ENCODE measurements around the gene RGS10.

RGS10 gene

GRCh38 chr10:119515511-119516045 is 26.9 kb downstream of the RGS10 start:
- TF ChIP-seq EZH2 (optimal IDR thresholded peaks at IDR 0.05; ENCODE audit: low read depth, low read length): no peak
- TF ChIP-seq, protein P1, sequence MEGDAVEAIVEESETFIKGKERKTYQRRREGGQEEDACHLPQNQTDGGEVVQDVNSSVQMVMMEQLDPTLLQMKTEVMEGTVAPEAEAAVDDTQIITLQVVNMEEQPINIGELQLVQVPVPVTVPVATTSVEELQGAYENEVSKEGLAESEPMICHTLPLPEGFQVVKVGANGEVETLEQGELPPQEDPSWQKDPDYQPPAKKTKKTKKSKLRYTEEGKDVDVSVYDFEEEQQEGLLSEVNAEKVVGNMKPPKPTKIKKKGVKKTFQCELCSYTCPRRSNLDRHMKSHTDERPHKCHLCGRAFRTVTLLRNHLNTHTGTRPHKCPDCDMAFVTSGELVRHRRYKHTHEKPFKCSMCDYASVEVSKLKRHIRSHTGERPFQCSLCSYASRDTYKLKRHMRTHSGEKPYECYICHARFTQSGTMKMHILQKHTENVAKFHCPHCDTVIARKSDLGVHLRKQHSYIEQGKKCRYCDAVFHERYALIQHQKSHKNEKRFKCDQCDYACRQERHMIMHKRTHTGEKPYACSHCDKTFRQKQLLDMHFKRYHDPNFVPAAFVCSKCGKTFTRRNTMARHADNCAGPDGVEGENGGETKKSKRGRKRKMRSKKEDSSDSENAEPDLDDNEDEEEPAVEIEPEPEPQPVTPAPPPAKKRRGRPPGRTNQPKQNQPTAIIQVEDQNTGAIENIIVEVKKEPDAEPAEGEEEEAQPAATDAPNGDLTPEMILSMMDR (IDR thresholded peaks at IDR 0.05; ENCODE audit: low read length): no peak
- TF ChIP-seq EZH2phosphoT487 (IDR thresholded peaks at IDR 0.05; ENCODE audit: low read length): no peak
- no peaks in the 10 kb centered on the region for H3K27me3 ChIP-seq (replicated peaks; ENCODE audit: insufficient read depth, low read length)
- H3K9me3 ChIP-seq (replicated peaks; ENCODE audit: insufficient read depth, low read length): no peaks in the 10 kb centered on the region
- peaks cover 22% of the 10 kb centered on the region for H3K4me1 ChIP-seq (ENCODE audit: low read length)
- H3K4me2 ChIP-seq (ENCODE audit: low read depth, low read length): no peak overlapping the region
- no peak overlapping the region for H2AFZ ChIP-seq (ENCODE audit: low read length)
- no peaks in the 10 kb centered on the region for H3K79me2 ChIP-seq (ENCODE audit: low read length)
- no peaks in the 10 kb centered on the region for H3K9me2 ChIP-seq (replicated peaks; ENCODE audit: insufficient read depth, low read length)
- H3K27ac ChIP-seq (ENCODE audit: low read length): no peak overlapping the region
- H3K36me3 ChIP-seq (replicated peaks; ENCODE audit: insufficient read depth, low read length): no peaks in the 10 kb centered on the region
- H3F3A ChIP-seq (ENCODE audit: insufficient read depth, low read length): peaks cover 10% of the 10 kb centered on the region
- no peak overlapping the region for H3K4me3 ChIP-seq (ENCODE audit: low read length)
- no peaks in the 10 kb centered on the region for H4K20me1 ChIP-seq (ENCODE audit: insufficient read depth, low read length)
- H3K9ac ChIP-seq (ENCODE audit: low read length): no peak overlapping the region
- no peak for DNase-seq

- no peak overlapping the region for H2AFZ ChIP-seq (ENCODE audit: low read length)
- no peak overlapping the region for H3K27ac ChIP-seq (ENCODE audit: low read length)
Observed at GRCh38 chr10:119514819-119515218, 27.7 kb downstream of the RGS10 start.

GRCh38 chr10:119511828-119512515 is 30.5 kb downstream of the RGS10 start:
- Histone ChIP-seq H3K4me2 (ENCODE audit: low read depth, low read length) (no peak overlapping the region), H3K4me1 (ENCODE audit: low read length) (peaks cover 8% of the 10 kb centered on the region)
- TF ChIP-seq, protein P1 (IDR thresholded peaks at IDR 0.05; ENCODE audit: low read length): no peak
- TF ChIP-seq EZH2 (optimal IDR thresholded peaks at IDR 0.05; ENCODE audit: low read depth, low read length): no peak
- TF ChIP-seq EZH2phosphoT487 (IDR thresholded peaks at IDR 0.05; ENCODE audit: low read length): no peak

More at GRCh38 chr10:119514819-119515218, 27.7 kb downstream of the RGS10 start:
- Histone ChIP-seq H3K4me3 (ENCODE audit: low read length) (no peak overlapping the region), H3K4me1 (ENCODE audit: low read length) (peaks cover 22% of the 10 kb centered on the region), H3K9me2 (replicated peaks; ENCODE audit: insufficient read depth, low read length) (no peaks in the 10 kb centered on the region), H3K79me2 (ENCODE audit: low read length) (no peaks in the 10 kb centered on the region), H3K9me3 (replicated peaks; ENCODE audit: insufficient read depth, low read length) (no peaks in the 10 kb centered on the region), H3F3A (ENCODE audit: insufficient read depth, low read length) (peaks cover 10% of the 10 kb centered on the region), H3K4me2 (ENCODE audit: low read depth, low read length) (no peak overlapping the region), H3K9ac (ENCODE audit: low read length) (no peak overlapping the region), H4K20me1 (ENCODE audit: insufficient read depth, low read length) (no peaks in the 10 kb centered on the region), H3K36me3 (replicated peaks; ENCODE audit: insufficient read depth, low read length) (no peaks in the 10 kb centered on the region), H3K27me3 (replicated peaks; ENCODE audit: insufficient read depth, low read length) (no peaks in the 10 kb centered on the region)
- TF ChIP-seq EZH2phosphoT487 (IDR thresholded peaks at IDR 0.05; ENCODE audit: low read length) (no peak), EZH2 (optimal IDR thresholded peaks at IDR 0.05; ENCODE audit: low read depth, low read length) (no peak)
- TF ChIP-seq, protein P1 (IDR thresholded peaks at IDR 0.05; ENCODE audit: low read length): no peak
- DNase-seq: no peak

More at GRCh38 chr10:119511828-119512515, 30.5 kb downstream of the RGS10 start:
- Histone ChIP-seq H4K20me1 (ENCODE audit: insufficient read depth, low read length) (no peaks in the 10 kb centered on the region), H3K9me2 (replicated peaks; ENCODE audit: insufficient read depth, low read length) (no peaks in the 10 kb centered on the region), H3K9me3 (replicated peaks; ENCODE audit: insufficient read depth, low read length) (no peaks in the 10 kb centered on the region), H3K36me3 (replicated peaks; ENCODE audit: insufficient read depth, low read length) (no peaks in the 10 kb centered on the region), H3F3A (ENCODE audit: insufficient read depth, low read length) (peaks cover 8% of the 10 kb centered on the region), H3K27me3 (replicated peaks; ENCODE audit: insufficient read depth, low read length) (no peaks in the 10 kb centered on the region), H3K4me3 (ENCODE audit: low read length) (no peak overlapping the region), H3K9ac (ENCODE audit: low read length) (no peak overlapping the region), H3K79me2 (ENCODE audit: low read length) (no peaks in the 10 kb centered on the region), H3K27ac (ENCODE audit: low read length) (no peak overlapping the region), H2AFZ (ENCODE audit: low read length) (no peak overlapping the region)
- DNase-seq: no peak

Data from MM.1S (cell line).